ENCODE results near the gene TEX51. TPM values are rescaled to one million over a fixed set of nuclear protein-coding genes. Genes with fewer than 3 reads are reported as not detected.

Gene TEX51
- total RNA-seq, 1 donor from 2014 or later: not detected

DNA sequence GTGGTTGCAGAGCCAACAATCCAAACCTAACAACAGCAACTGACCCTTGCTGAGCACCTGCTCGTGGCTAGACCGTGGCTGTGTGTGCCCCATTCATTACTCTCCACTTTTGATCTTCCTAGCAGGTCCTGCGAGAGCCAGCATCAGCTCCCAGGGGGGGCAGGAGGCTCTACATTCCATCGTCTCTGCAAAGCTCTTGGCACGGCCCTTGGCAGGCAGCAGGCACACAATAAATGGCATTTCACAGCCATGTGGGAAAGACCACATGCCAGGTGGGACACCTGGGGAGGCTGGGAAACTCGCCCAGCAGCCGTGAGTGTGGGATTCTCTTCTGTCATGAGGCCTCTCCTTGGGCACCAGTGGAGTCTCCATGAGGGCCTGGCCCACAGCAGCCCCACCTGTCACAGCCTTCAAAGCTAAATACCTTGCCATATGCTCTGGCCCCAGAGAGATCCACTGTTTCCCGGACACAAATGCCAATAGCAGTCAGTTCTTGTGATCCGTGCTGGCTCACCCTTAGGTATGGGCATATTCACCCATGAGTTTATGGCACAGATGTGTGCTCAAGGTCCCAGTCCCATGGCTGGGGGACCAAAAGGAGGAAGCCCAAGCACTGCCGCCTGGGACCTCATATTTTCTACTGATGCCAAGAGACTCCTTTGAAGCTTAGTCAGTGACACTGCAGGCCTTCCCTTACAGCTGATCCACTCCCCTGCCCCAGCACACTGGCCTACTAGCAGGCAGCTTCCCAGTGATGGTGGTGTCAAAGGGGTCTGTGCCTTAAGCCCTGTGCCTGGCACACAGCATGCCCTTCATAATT, 6.8 kb upstream of the TEX51 start:
- intact Hi-C loops (cut with micrococcal nuclease): no loop called here

DNA sequence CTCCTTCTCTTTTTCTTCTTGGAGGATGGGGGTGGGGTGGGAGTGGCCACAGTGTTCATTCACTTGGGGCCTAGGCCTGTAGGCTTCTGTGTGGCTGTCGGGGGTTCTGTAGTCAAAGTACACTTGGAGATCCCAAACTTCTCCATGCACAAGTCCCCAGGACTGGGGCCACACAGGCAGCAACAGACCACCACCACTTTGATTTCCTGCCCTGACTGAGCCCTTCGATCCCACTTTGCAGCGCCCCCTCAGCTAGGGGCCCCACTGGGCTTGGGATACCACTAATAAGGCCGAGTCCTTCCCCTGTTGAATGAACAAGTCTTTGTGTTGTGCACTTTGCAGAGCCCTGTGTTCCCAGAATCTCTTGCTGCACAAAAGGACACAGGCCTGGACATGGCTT, 5.5 kb upstream of the TEX51 start:
- intact Hi-C loops (cut with micrococcal nuclease): no loop called here

DNA sequence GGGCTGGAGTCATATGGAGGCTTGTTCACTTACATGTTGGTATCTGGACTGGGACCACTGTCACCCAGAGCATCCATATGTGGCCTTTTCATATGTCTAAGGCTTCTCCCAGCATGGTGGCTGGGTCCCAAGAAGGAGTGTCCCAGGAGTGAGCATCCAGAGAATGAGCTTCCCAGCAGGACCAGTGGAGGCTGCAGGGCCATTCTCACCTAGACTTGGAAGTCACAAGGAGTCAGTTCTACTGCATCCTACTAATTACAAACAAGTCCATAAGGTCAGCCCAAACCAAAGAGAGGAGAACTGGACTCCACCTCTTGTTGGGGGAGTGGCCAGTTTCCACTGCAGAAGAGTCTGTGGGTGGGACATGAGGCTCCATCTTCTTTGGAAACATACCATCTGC, 5.1 kb upstream of the TEX51 start:
- intact Hi-C loops (cut with micrococcal nuclease): no loop called here

DNA sequence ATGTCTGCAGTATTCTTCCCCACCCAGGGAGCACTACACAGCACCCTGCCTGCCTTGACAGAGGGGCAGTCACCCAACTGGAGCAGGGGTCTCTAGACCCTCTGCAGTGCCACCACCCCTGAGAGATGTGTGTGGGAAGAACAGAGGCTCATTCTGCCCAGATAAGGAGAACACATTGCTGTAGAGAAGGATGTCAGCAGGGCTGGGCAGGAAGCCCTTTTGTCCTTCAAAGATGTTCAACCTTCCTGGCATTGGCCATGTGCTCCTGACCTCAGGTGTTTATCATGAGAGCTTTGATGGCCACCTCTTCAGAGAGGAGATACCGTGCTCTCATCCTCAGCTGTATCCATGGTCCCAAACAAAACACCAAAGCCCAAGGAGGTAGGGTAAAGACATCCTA, 4.6 kb upstream of the TEX51 start:
- intact Hi-C loops (cut with micrococcal nuclease): no loop called here

DNA sequence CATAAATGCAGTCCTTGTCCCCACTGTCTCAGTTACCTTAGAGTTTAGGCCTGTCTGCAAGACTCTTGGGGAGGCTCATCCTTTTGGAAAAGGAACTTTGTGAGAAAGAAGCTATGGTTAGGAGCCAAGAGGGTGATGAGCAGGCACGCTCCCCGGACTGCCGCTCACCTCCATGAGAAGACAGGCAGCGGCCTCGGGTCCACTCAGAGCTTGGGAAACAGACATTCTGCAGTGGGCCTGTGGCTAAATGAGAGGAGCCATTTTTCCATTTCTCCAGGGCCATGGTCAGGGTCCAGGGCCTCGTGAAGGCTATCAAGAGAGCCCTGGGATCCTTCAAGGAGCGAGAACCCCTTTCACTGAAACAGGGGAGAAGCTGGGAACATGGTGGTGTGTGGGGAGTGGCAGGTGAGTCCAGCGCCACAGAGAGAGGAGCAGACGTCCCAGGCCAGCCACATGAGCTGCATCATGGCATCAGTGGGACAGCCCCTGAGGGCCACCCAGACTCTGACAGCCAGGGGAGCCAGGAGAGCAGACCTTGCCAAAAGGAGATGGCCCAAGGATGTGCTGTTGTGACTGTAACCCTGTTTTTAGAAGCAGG, 4.0 kb upstream of the TEX51 start:
- intact Hi-C loops (cut with micrococcal nuclease): no loop called here

DNA sequence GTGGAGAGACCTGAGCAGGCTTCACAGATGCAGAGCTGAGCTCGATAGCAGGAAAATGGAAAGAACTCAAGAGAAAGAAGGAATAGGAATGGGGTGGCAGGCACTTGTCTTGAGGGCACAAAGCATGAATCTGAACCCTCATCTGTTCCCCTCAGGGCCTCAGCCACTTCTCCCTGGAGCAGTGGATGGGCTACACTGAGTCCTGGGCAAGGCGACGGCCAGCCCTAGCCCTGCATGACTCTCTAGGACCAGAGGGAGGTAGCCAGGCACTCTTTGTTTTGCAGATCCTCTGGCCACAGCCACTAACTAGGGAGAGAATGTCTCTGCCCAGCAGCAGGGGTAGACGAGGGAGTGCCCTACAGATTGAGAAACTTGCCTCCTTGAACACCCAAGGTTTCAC, 3.4 kb upstream of the TEX51 start:
- intact Hi-C loops (cut with micrococcal nuclease): no loop called here

DNA sequence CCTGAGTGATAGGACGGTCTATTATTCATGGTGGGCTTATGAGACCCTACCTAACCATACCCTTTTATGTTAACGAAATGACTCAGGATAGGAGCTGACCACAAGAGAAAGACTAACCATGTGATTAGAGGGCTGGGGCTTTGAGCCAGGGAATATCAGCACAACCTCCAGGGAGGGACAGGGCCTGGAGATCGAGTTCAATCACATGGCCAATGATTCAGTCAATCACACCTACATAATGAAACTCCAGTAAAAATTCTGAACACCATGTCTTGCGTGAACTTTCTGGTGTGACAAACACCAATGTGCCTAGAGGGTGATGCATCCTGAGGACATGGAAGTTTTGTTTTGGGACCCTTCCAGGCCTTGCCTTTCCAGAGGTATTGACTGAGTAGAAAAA, 2.2 kb upstream of the TEX51 start:
- intact Hi-C loops (cut with micrococcal nuclease): no loop called here

DNA sequence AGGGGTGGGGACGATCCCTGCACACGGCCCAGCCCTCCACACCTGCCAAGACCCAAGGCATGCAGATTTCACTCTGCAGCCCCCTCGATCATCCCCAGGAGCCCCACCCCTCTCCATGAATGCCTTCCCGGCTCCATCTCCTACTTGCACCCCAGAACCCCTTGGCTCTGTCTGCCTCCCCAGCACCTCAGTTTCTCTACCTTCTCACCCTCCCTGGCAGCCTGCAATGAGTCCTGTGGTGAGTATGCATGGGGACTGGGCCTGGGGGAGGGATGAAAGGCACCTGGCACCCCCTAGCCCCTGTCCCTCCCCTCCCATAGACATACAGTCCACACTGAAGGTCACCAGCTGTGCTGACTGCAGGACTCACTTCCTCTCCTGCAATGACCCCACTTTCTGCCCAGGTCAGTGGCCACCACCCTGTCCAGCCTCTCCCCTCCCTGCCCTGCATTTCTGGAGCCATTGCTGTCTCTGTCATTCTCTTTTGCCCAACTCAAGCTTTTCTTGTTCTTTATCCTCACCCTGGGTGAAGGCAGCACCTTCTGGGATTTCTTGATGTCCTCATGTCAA, 1.0 kb downstream of the TEX51 start:
- intact Hi-C loops (cut with micrococcal nuclease): no loop called here

DNA sequence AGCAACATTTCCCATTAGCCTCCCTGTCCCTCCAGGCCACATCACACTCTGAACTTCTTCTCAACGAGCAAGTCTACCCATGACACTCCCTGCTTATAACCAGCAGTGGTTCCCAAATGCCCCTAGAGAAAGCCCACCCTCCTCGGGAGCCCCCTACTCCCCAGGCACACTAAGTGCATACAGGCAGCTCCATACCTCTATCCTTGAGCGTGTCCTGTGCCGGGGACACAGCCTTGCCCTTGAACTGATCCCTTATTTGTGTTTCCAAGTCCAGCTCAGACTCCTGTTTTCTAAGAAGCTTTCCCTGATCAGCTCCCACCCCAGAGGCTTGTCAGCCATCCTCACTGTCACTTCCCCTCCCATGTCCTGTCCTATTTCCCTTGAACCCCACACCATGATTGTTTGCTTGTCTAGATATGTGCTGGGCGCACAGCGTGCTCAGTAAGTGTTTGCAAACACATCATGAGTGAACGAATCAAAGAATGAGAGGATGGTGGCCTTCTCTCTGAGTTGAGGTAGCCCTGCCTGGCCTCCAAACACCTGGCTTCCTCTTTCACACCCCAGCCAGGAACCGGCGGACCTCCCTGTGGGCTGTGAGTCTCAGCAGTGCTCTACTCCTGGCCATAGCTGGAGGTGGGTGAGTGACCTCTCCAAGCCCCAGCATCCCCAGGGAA, 2.1 kb downstream of the TEX51 start:
- intact Hi-C loops (cut with micrococcal nuclease): no loop called here

DNA sequence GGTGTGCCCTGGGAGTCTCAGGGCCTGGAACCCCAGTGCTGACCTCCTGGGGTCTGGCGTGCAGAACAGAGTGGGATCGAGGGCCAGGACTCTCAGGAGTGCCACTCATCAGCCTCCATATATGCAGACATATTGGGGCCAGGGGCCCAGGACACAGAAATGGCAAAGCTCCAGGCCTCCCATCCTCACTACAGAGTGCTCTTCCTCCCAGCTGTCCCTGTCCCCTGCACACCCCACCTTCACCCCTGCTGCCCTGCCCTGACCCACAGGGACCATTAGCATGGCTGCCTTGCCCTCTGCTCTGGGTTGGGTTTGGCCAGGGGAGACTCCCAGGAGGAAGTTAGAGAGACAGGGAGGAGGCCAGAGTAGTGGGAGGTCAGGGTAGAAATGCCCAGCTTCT, 2.8 kb downstream of the TEX51 start:
- intact Hi-C loops (cut with micrococcal nuclease): no loop called here

DNA sequence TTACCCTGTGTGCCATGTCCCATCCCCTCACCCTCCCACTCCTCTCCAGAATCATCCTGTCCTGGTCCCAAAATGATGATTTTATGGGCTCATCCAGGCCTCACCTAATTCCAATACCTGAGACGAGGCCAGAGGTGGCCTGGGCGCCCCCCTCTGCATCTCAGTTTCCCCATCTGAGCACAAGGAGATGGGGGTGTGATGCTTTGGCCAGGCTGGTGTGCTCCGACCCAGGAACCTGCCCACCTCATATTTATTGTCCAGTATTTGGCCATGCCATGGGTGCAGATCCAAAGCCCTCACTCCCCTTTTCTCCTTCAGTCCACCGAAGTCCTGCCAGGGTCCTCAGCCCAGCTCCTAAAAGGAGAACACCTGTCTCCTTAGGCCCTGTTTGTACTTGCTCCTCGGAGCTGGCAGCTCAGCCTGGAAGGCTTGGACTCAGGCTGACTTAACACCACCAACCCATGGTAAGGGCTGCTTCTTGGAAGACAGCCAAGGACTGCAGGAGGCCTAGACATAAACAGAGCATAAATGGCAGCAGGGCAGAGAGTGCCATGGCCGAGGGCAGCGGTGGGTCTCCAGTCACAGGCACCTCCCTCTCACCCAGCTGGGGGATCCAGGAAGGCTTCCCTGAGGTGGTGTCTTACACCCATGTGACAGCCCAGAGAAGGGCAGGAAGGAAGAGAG, 3.6 kb downstream of the TEX51 start:
- intact Hi-C loops (cut with micrococcal nuclease): no loop called here

DNA sequence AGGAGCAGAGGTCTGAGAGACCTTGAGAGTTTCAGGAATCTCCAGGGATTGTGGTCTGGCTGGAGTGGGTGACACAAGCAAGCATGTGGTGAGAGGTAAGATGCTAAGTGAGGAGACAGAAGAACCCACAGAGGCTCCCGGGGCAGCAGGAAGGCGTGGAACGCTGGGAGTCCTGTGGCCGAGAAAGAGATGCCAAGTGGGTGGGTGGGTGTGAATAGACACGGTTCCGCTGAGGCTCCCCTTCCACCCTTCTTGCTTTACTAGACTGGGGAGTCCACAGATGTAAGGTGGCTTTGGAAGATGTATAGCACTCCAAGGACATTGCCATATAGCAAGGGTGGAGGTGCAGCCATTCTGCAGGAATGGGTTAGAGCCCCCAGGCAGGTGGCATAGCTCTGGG, 4.2 kb downstream of the TEX51 start:
- intact Hi-C loops (cut with micrococcal nuclease): no loop called here

DNA sequence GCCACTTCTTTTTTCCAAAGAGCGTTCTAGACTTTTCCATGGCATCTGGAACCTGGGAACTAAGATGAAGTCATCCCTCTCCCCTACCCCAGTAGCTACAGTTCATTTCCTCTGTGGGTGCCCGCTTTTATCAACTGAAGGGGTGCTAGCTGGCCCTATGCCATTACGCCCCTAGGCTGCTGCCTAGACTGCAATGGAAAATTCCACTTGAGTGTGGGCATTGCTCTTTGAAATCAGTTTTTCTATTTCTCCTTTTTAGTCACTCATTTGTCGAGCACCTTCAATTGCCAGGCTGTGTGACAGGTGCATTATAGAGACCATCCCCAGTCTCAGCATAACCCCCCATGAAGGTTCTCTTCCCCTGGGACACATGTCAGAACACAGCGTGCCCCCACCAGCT, 7.3 kb downstream of the TEX51 start:
- intact Hi-C loops (cut with micrococcal nuclease): no loop called here

DNA sequence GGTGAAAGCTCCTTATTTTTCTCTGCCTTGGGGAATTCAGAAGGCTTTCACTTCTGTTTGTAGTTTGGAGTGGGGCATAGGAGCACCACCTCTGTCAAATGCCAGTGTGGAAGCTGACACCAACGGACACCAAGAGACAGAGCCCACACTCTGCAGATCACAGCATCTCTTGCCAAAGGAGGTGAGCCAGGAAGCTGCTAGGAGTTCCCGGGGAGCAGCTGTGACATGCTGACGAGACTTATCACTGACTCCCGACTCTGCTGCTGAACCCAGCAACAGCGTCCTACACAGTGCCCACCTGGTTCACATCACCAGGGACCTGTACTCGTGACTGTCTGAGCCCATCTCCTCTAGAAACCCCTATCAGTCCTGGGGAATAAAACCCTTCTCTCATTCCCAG, 8.1 kb downstream of the TEX51 start:
- intact Hi-C loops (cut with micrococcal nuclease): no loop called here

DNA sequence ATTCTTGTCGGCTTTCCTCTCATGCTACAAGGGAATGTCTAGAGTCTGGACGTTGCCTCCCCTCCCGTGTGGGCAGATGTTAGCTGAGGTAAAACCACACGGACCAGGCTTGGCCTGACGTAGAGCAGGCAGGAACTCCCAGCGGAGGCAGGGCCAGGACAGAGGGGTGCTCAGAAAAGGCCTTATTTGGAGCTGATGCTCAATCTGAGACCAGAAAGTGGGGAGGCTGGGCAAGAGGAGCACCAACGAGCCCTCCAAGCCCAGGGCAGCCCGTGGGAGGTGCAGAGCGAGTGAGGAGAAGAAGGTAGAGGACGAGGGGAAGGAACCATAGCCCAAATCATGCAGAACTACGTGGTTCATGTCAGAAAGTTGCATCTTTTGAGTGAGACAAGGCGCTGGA, 9.0 kb downstream of the TEX51 start:
- intact Hi-C loops (cut with micrococcal nuclease): no loop called here

DNA sequence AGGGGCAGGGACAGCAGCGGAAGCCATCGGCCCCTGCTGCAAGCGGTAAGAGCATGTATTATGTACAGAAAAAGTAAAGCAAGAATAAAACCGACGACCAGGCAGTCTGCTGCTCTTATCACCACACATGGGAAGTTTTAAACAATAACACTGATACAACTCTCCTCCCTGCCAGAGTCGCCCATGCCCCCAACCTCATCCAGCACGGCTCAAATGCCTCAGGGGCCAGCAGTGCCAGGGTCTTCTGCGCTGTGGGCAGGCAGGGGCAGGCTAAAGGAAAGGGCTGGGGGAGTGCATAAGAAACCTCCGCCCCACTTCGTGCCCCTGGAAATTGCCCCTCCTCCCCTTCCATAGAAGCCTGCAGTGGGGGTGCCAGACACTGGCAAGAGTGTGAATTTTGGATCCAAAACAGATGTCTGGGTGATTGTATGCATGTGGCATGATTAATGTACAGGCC, 10.1 kb downstream of the TEX51 start:
- intact Hi-C loops (cut with micrococcal nuclease): no loop called here

DNA sequence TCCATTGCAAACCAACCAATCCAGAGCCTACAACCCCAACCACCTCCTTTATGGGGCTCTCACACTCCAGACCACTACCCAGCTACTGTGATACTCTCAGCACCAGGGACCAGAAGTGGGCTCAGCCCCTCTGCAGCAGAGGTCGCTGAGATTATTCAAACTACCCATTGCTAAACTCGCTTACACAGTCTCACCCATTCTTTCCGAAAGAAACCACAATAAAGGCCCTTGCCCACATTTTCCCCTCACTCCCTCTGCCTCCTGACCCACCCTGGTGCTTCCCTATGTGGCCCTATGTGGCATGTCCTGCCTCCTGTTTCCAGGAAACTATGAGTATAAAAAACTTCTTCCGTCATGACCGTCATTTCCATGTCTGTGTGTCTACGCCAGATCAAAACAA, 10.7 kb downstream of the TEX51 start:
- intact Hi-C loops (cut with micrococcal nuclease): no loop called here

DNA sequence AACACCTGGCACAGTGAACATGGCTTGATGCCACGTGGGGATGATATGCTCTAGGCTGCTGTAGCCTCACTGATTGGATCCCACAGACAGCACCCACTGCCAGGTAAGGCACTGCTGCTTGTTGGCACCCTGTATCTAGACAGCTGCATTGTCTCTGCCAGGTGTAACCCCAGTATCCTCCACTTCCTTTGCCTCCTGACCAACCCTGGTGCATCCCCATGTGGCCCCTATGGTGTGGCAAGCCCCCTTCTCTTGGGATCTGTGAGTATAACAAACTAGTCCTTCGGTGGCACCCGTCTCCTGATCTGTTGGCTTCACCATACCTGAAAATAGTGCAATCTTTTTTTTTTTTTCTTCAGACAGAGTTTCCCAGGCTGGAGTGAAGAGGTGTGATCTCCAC, 11.1 kb downstream of the TEX51 start:
- intact Hi-C loops (cut with micrococcal nuclease): no loop called here

DNA sequence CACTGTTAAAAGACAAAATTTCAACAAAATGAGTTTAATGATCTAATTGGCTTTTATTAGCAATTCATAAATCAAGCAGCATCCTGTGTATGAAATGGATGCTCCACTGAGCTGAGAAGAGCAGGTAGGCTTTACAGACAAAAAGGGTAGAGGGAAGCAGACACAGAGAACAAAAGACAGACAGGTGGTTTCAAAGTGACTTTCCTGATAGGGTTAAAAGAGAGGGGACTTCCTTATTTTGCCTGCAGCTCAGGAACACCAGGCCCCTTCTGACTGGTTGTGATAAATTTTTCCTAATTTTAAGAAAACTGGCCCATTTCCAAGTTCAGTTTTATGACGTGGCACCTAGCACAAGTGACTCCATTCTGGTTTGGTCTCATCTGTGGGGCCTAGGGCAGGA, 11.9 kb downstream of the TEX51 start:
- intact Hi-C loops (cut with micrococcal nuclease): no loop called here

DNA sequence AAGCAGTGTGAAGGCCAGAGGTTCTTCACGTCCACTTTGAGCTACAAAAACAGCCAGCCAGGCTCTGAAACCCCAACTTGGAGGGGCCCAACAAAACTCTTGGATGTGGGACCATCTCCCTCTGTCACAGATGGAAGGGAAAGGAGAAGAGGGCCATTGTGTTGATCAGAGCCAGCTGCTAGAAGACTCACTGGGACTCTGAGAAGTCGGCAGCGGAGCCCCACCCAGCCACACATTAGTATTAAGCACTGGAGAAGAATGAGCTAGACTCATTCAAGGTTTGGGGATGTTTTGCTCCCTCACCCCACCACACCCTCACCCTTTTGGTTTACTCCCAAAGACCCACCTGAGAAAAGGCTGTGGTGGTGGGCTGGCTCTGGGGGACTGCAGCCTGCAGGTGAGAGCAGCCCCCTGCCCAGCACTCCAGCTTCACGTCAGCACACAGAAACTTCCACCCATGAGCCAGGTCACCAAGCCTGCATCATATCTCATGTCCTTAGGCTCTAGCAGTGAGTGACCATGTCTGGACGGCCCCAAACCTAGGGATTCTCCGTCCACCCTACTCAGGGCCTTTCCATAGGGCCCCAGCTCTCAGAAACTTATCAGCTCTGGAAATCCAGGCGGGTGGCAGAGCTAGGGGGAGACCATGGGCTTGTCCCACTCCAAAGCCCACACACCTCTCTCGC, 12.6 kb downstream of the TEX51 start:
- intact Hi-C loops (cut with micrococcal nuclease): no loop called here

DNA sequence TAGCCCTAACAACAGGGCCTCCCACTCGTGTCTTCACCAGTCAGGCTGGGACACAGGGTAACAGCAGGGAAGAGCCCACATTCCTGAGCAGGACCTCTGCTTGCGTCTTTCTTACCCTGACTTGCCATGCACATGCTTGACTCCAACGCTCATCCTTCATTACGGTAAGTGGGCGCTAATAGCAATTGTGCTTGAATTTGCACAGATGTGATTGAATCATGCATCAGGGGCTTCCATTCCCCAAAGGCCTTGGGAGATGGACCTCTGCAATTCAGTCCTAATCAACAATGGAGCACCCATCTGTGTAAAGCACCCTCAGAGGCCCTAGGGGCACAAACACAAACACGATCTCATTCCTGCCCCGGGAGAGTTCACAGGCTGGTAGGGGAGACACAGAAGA, 13.5 kb downstream of the TEX51 start:
- intact Hi-C loops (cut with micrococcal nuclease): no loop called here

All from T-helper 2 cell treated with Interferon-gamma antibody and Interleukin-4, amounts not matched to agents 100 ng/mL and 5 ng/mL, for 36 hours (primary cell).